Activated naive CD4-positive, alpha-beta T cell treated with anti-CD3 and anti-CD28 coated beads, Interleukin-2, amount 50 U/mL, for 16 hours (primary cell): ENCODE results near the gene P3H4.
"Not testable (repeated sequence)": the region's sequence is repeated elsewhere in the genome, so short reads cannot be mapped to it uniquely, and the experiment has no call there.

Source experiments
- DNase-seq: peaks from one replicate; pipeline ENCODE4 v3.0.0-alpha.2; 2020

P3H4 gene

DNA sequence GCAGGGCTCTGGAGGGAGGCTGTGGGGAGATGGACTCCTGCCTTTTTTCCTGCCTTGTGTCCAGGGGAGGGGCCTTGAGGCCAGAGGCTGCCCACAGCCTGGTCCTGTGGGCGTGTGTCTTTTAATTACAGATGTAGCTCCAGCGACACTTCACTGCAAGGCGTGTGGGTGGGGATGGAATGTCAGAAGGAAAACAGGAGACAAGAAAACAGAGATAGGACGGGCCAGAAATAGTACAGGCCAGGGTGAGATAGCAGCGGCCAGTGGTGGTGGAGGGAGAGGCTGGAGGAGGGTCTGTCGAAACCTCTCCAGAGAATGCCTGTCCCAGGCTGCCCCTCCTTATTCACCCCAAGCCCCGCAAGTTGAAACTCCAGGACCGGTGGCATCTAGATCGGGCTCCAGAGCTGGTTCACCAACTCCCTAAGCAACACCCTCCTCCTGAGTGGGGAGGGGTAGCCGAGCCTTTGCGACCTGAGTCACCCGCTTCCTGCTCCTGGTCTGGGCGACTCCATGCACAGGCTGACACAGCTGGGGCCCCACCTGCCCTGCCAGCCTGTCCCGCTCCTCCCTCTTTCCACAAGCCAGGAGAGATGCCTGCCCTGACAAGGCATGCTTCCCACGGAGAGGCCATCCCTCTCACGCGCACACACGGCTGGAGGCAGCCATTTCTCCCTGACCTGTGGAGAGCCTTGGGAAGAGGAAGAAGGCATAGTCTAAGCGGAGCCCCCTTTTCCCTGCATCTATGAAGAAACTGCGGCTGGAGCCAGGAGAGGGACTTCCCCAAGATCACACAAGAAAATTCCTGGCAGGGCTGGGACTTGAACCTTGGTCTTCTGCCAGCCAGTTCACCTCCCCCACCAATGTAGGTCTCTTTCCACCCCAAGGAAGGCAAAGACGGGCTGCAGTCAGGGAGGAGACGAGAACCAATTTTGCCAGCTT is 18.6 kb downstream of the P3H4 start:
- no peak for DNase-seq

- no peak for DNase-seq
Measured at GRCh38 chr17:41787021-41787418, 24.7 kb downstream of the P3H4 start.

- peak; percentile 90 for DNase-seq
Measured at GRCh38 chr17:41786227-41787020, 25.3 kb downstream of the P3H4 start, which contains the start of gene JUP. TSS of gene JUP (minus strand) at chr17:41786711. CDS start at chr17:41771854, 14,857 bp downstream.

DNA sequence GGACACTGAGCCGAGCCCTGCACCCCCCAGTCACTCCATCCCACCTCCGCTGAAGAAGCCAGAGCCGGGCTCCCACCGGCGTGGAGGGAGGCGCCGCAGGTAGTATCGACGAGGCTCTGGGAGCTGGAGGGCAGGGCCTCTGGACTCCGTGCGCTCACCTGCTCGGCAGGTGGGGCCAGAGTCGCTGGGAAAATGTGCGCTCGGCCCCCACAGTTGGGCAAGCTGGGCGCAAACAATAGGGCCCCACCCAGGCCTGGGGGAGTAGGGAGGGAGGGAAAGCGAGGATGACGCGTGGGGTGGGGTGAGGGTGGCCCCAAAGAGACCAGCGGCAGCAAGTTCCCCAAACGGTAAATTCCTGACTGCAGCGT is 25.9 kb downstream of the P3H4 start:
- no peak for DNase-seq

GRCh38 chr17:41785091-41785858 is 26.5 kb downstream of the P3H4 start:
- no peak for DNase-seq

DNA sequence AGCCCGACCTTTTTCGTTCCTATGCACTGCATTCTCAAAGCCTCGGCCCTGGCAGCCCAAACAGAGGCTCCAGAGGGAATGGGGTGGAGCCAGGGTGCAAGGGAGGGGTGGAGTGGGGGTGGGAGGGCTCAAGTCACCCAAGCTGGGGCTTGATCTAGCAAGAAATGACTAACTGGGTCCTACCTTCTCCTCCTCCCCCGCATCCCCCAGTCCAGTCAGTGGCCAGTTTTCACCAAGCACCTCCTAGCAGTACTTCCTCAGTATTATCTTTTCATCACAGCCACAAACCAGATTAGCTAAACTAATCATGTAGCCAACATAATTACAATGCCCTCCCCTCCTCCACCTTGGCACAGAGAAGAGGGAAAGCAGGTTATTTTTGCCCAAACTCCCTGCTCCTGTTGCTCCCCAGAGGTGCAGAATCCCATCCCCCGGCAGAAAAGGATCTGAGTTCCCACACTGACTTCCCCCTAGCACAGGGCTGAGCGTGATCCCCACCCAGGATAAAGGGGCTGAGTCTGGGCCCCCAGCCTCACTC is 27.5 kb downstream of the P3H4 start:
- DNase-seq: no peak

DNA sequence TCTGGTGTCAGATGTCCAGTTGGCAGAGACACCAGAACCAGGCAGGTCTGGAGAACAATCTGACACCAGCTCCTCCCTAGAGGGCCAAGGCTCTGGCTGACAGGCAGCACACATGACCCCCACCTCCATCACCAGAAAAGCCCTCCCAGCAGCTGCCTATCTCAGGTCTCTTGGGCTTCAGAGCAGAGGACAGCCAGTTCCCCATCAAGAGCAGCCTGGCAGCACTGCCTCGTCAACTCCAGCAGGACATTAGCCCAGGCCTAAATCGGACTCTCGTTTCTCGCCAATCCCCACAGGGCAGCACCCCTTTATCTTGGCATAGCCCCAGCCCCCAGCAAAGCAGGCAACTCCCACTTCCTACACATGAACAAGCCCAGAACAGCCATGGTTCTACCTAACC is 29.6 kb downstream of the P3H4 start:
- no peak for DNase-seq

DNA sequence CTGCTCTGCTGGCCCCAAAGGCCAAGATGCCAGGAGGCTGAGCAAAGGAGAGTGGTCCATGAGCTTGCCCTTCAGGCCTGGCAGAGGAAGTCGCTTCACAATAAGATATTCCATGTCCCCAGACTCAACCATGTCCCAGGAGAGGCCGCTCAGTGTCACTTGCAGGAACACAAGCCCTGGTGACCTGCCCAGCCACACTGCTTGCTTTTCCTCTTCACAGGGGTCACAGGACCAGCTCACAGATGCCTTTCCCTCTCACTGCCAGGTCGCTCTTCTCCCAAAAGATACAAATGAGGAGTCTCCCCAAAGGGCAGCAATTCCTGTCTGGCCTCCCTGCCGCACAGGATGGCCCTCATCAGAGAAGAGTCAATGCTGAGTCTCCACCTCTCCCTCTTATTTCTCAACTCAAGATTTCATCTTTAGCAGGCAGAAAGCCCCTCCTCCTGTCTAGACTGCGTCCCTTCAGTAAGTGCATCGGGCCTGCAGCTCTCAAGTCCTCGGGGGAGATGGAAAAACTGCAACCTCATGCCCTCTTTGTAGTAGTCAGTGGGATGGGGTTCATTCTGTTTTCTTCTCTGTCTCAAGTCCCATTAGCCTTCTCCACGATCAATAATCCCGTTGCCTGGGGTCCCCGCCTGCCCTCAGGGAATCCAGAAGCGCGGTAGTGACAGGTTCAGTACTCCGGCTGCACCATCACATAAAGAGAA is 30.2 kb downstream of the P3H4 start:
- no peak for DNase-seq

GRCh38 chr17:41779954-41780353 is 31.8 kb downstream of the P3H4 start:
- DNase-seq: no peak

DNA sequence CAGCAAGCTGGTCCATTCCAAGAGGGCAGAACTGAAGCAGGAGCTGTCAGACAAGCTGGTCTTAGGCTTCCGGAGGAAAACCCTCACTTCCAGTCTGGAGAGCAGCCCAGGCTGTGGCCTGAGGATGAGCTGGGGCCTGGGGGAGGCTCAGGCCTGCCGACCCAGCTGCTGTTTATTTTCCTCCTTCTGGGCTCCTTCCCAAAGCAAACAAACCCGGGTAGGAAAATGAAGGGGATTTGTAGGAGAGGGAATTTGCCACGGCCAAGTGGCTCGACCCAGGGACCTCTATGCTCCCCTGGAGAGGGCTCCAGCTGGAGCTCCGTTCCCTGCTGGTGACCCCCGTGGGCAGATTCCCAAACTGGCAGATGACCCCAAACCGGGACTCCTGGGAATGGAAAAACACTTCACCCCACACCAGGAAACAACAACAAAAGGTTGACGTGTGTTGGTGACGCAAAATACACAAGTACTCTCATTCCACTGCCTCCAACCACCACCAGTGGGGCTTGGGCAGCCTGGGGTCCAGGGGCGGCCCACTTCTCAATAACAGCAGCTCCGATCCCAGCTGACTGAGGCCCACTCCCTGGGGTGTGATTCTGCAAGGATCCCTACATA is 34.1 kb downstream of the P3H4 start:
- DNase-seq: no peak

DNA sequence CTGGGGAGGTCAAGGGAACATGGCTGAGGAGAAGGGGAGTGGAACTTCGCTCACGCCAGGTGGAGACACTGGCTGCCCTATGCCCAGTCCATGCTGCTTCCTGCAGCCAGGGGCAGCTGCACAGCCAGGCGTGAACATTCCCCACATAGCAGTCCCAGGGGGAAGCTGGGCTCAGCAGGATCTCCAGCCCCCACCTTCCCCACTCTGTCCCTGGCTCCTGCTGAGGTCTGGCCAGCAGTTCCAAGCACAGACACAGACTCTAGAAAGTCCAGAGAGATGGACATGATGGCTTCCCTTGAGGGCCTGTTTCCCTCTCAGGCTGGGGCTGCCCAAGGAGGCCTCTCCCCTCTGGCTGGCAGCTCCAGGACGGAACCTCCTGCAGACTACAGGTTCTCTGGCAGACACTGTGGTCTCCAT is 34.6 kb downstream of the P3H4 start:
- DNase-seq: no peak

GRCh38 chr17:41776262-41776900 is 35.4 kb downstream of the P3H4 start:
- DNase-seq: not testable (repeated sequence)

DNA sequence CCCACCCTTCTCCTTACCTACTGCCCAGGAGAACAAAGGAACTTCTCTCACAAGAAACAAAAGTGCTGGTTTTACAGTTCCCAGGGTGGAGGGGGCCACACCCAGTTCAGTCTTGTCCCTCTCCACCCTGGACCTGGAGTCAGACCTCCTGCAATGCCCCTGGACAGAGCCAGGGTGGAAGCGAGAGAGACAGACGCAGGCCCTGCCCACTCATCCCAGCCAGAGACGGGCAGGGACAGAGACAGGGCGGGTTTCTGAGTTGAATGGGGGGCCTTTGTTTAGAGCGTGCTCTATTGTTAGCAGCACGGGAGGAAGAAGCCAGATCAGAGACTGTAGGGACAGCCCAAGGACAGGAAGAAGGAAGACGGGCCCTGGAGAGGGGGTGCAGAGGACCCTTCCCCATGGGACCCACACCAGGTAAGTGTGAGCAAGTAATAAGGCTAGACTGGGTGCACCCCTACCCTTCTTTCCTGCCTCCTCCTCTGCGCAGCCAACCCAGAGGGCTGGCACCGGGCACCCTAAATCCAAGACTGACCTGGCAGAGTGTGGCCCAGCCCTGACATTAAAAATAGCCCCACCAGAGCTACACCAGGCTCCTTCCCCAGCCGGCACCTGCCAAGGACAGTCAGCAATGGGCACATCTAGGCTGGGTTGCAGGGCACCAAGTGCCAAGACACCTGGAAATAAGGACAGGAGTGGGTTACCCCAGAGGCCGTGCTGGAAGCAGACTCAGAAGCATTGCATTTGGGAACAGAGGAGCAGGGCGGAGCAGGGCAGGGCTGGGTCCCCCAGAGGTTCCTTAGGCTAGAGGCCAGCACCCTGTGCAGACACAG is 36.1 kb downstream of the P3H4 start:
- no peak for DNase-seq

DNA sequence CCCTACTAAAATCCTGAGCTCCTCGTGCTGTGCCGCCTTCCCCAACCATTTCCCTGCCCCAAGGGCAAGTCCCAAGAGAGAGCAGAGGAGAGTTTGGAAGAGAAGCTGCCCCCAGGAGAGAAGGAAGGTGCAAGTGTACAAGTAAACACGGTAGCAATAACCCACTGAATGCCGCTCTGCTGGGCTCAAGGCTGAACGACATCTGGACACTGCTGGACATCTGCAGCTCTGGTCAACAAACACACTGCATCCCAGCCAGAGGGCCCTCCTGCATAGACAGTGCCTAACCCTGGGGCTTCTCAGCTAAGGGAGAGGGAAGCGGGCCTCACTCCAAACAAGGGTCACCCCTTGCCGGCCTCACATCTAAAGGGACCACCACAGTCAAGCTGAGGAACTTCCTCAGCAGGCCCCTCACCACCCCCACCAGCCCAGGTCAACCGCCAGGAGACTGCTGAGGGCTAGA is 38.0 kb downstream of the P3H4 start:
- no peak for DNase-seq

GRCh38 chr17:41773190-41773588 is 38.6 kb downstream of the P3H4 start:
- DNase-seq: no peak

DNA sequence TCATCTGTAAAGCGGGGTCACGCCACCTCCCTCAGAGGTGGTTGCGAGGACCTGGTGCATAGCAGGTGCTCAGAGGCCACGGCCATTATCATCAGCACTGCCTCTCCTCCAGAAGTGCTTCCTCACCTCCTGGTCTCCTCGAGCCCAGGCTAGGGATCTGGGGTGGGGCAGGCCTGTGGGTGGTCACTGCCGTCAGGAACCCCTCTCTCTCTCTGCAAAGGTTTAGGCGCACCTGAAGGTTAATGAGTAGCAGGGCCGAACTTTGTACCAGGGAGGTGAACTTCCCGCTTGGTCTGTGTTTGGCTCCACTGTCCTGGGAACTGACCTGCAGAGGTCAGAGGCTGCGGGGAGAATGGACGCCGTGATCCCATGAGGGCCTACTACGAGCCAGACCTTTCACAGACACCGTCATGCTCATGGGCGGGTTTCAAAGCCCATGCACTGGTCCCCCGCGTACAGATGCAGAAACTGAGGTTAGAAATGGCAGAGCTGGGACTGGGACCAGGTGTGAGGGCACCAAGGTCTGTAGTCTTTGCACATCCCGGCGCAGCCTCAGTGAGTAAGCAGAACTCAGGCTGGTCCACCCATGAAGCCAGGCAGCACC is 39.1 kb downstream of the P3H4 start:
- DNase-seq: no peak

DNA sequence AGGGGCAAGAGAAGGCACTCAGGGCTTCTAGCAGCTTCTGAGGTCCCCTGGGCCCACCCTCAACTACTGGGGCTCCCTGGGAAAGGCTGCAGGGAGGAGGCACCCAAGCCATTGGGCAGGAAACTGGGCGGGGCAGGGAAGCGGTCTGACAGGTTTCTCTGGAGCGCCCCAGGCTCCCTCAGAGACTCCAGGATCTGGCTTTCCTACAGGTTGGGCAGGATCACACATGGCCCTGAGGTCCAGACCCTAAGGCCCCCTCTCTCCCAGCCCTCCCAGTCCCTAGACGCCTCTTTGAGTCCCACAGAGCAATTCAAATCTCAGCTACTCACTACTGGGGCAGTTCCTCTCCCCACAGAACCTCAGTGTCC is 39.5 kb downstream of the P3H4 start:
- no peak for DNase-seq

GRCh38 chr17:41771389-41772206 is 40.2 kb downstream of the P3H4 start:
- no peak for DNase-seq

DNA sequence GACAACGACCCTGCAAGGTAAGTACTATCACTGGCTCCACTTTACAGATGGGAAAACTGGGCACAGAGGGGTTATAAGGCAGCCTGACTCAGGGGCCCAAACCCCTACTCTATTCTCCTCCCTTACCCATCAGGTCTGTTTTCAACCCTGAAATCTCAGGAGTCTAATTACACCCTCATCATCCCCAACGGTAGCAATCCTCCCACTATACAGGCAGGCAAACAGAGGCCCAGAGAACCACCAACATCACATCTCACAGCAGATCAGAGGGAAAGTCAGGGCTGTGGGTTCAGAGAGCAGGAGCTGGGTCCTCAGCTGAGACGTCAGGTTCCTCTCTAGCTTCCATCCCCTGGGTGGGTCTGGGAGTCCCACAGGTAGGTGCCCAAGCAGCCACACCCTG is 41.8 kb downstream of the P3H4 start:
- DNase-seq: no peak
